Coronary artery (tissue), 2 donors: Measurements from ENCODE around the gene ERFL.

ENCODE experiments used
- DNase-seq: peaks from one replicate; pipeline ENCODE4 v3.0.0-alpha.2; 2017; ENCODE audit warnings: low spot score
- H3K27ac ChIP-seq, 2 donors: fragments of 200-600 bp; sonication (generic); one replicate each; pipeline ENCODE4 v1.5.1; 2016 to 2019
- H3K4me3 ChIP-seq: fragments of 200-600 bp; sonication (generic); 2 replicates; pipeline ENCODE4 v1.5.1; 2016; ENCODE audit warnings: mild to moderate bottlenecking, moderate library complexity
- CTCF ChIP-seq: fragments of 200-600 bp; sonication (generic); IDR thresholded peaks from one replicate; pipeline ENCODE4 v1.5.1; 2019; ENCODE audit warnings: antibody characterized with exemption

The ERFL gene

GRCh38 chr19:41883821-41884733, 44.2 kb downstream of the ERFL start:
- H3K4me3 ChIP-seq = peak overlapping the region; percentile 82
- DNase-seq = peak; percentile 95
- peak overlapping the region in 1 of 2 donors; percentile 83 for H3K27ac ChIP-seq
- no peak for TF ChIP-seq CTCF

- TF ChIP-seq CTCF = no peak
- Histone ChIP-seq H3K27ac (peak overlapping the region; percentile 63 to 83), H3K4me3 (peak overlapping the region; percentile 82)
- DNase-seq = no peak
Observed at GRCh38 chr19:41883463-41883820, 44.8 kb downstream of the ERFL start.

GRCh38 chr19:41882568-41883462, 45.4 kb downstream of the ERFL start, which contains the start of gene ARHGEF1:
Gene ARHGEF1 (plus strand): TSS chr19:41883184. CDS start chr19:41888083, 4,899 bp downstream.
- no peak for TF ChIP-seq CTCF
- DNase-seq = no peak
- Histone ChIP-seq H3K4me3 (peak within 1 kb of the TSS; percentile 82), H3K27ac (peak within 1 kb of the TSS; percentile 63 to 83)

- TF ChIP-seq CTCF = no peak
- H3K4me3 ChIP-seq = no peak overlapping the region
- H3K27ac ChIP-seq = no peak overlapping the region
- no peak for DNase-seq
Observed at GRCh38 chr19:41880329-41880708, 47.9 kb downstream of the ERFL start.

- Histone ChIP-seq H3K4me3 (no peak overlapping the region), H3K27ac (no peak overlapping the region)
- no peak for DNase-seq
- no peak for TF ChIP-seq CTCF
Observed at GRCh38 chr19:41879670-41880328, 48.5 kb downstream of the ERFL start.

GRCh38 chr19:41879080-41879479, 49.2 kb downstream of the ERFL start:
- DNase-seq = no peak
- TF ChIP-seq CTCF = no peak
- H3K27ac ChIP-seq = no peak overlapping the region
- no peak overlapping the region for H3K4me3 ChIP-seq
